PC-3 (cell line): Measurements from ENCODE around the gene BHLHE40. TPM values are rescaled to one million over a fixed set of nuclear protein-coding genes. Genes with fewer than 3 reads are reported as not detected.
A peak's percentile ranks its signal among the peaks of the same experiment; 100 is the strongest.

Source experiments
- ATAC-seq: fragments of 200-7000 bp; cut with Tn5 transposase; 2 replicates; pipeline ENCODE4 v1.9.1; 2020; ENCODE audit warnings: mild to moderate bottlenecking, moderate library complexity
- BruUV-seq: library from RNA; stranded (reverse); fragments of 400-500 nt; replicated peaks from 2 replicates; lab custom pipeline; 2021; lab: Mats Ljungman, UMichigan
- CTCF ChIA-PET: fragments of 300-600 bp; sonication (Branson Sonifier 250); formaldehyde crosslinking; loops from one replicate; lab custom pipeline; 2022; ENCODE audit warnings: antibody characterized with exemption; lab: Charles Lee
- POLR2A ChIA-PET: fragments of 300-600 bp; sonication (Branson Sonifier 250); formaldehyde crosslinking; loops from one replicate; lab custom pipeline; 2022; ENCODE audit warnings: antibody characterized with exemption; ENCODE audit not compliant: unreplicated experiment; lab: Charles Lee
- DNase-seq: peaks from one replicate; pipeline ENCODE4 v3.0.0-alpha.2; 2015
- H2AFZ ChIP-seq: fragments of 300-600 bp; sonication (generic); 2 replicates; pipeline ENCODE4 v1.6.0; 2016; ENCODE audit warnings: antibody characterized with exemption, low read length
- H3F3A ChIP-seq: fragments of 300-600 bp; sonication (generic); one replicate; pipeline ENCODE4 v1.6.0; 2017; ENCODE audit warnings: antibody characterized with exemption, low read length, control low read depth, mild to moderate bottlenecking; ENCODE audit not compliant: unreplicated experiment
- H3K27ac ChIP-seq: fragments of 300-600 bp; sonication (generic); 2 replicates; pipeline ENCODE4 v1.5.1; 2016; ENCODE audit warnings: mild to moderate bottlenecking, low read length
- H3K27me3 ChIP-seq: fragments of 300-600 bp; sonication (generic); 2 replicates; pipeline ENCODE4 v1.6.1; 2016; ENCODE audit warnings: low read length, mixed read lengths
- H3K36me3 ChIP-seq: fragments of 300-600 bp; sonication (generic); 2 replicates; pipeline ENCODE4 v1.6.1; 2016; ENCODE audit warnings: low read depth, mixed run types, low read length, mixed read lengths
- H3K4me1 ChIP-seq: fragments of 300-600 bp; sonication (generic); 2 replicates; pipeline ENCODE4 v1.5.1; 2016; ENCODE audit warnings: low read length; ENCODE audit not compliant: insufficient read depth
- H3K4me2 ChIP-seq: fragments of 300-600 bp; sonication (generic); 2 replicates; pipeline ENCODE4 v1.6.0; 2016; ENCODE audit warnings: low read length
- H3K4me3 ChIP-seq: fragments of 300-600 bp; sonication (generic); 2 replicates; pipeline ENCODE4 v1.5.1; 2016; ENCODE audit warnings: mild to moderate bottlenecking, low read length, mixed read lengths
- H3K79me2 ChIP-seq: fragments of 300-600 bp; sonication (generic); 2 replicates; pipeline ENCODE4 v1.6.1; 2017; ENCODE audit warnings: low read length, mixed read lengths
- H3K9ac ChIP-seq: fragments of 300-600 bp; sonication (generic); 2 replicates; pipeline ENCODE4 v1.6.0; 2016; ENCODE audit warnings: mild to moderate bottlenecking, low read length
- H3K9me2 ChIP-seq: fragments of 300-600 bp; sonication (generic); replicated peaks from 2 replicates; pipeline ENCODE4 v1.6.1; 2016; ENCODE audit warnings: mixed run types, low read length, mixed read lengths
- H3K9me3 ChIP-seq: fragments of 300-600 bp; sonication (generic); 2 replicates; pipeline ENCODE4 v1.6.1; 2016; ENCODE audit warnings: low read length, mixed read lengths
- H4K20me1 ChIP-seq: fragments of 300-600 bp; sonication (generic); 2 replicates; pipeline ENCODE4 v1.6.1; 2016; ENCODE audit warnings: low read length, mixed read lengths
- EZH2 ChIP-seq: fragments of 300-600 bp; sonication (generic); IDR thresholded peaks from one replicate; pipeline ENCODE4 v1.6.1; 2017; ENCODE audit warnings: antibody characterized with exemption, mild to moderate bottlenecking, low read length; ENCODE audit not compliant: unreplicated experiment
- EZH2phosphoT487 ChIP-seq: fragments of 300-600 bp; sonication (generic); IDR thresholded peaks from 2 replicates; pipeline ENCODE4 v1.6.1; 2018; ENCODE audit warnings: mild to moderate bottlenecking, antibody characterized with exemption, low read length, borderline replicate concordance
- intact Hi-C: fragments of 100-400 bp; cut with micrococcal nuclease; formaldehyde crosslinking; loops from 2 replicates; pipeline ENCODE4 v1.9.0; 2023
- total RNA-seq: library from RNA; depleted of rRNA; stranded (reverse); fragments of >200 nt; gene quantifications from 2 replicates; pipeline ENCODE4 v1.2.3, GENCODE V29; 2014
- TF ChIP-seq, protein P1 (sequence below): fragments of 300-600 bp; sonication (generic); conservative IDR thresholded peaks from 2 replicates; pipeline ENCODE4 v1.5.1; 2017; ENCODE audit warnings: antibody characterized with exemption, low read depth, mild to moderate bottlenecking, low read length

BHLHE40 gene
- total RNA-seq, 1 experiment from 2014 or later, result 256 TPM

DNA sequence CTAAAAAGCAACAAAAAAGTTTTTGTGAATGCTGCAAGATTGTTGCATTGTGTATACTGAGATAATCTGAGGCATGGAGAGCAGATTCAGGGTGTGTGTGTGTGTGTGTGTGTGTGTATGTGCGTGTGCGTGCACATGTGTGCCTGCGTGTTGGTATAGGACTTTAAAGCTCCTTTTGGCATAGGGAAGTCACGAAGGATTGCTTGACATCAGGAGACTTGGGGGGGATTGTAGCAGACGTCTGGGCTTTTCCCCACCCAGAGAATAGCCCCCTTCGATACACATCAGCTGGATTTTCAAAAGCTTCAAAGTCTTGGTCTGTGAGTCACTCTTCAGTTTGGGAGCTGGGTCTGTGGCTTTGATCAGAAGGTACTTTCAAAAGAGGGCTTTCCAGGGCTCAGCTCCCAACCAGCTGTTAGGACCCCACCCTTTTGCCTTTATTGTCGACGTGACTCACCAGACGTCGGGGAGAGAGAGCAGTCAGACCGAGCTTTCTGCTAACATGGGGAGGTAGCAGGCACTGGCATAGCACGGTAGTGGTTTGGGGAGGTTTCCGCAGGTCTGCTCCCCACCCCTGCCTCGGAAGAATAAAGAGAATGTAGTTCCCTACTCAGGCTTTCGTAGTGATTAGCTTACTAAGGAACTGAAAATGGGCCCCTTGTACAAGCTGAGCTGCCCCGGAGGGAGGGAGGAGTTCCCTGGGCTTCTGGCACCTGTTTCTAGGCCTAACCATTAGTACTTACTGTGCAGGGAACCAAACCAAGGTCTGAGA is 4.7 kb downstream of the BHLHE40 start:
- Histone ChIP-seq H2AFZ (no peak overlapping the region), H3K27me3 (no peaks in the 10 kb centered on the region), H3K4me1 (peaks cover 57% of the 10 kb centered on the region), H3K36me3 (peaks cover 41% of the 10 kb centered on the region), H3K9ac (peak overlapping the region; percentile 98), H3K9me2 (no peaks in the 10 kb centered on the region), H3K4me2 (peak overlapping the region; percentile 88), H3F3A (peaks cover 11% of the 10 kb centered on the region), H4K20me1 (peaks cover 46% of the 10 kb centered on the region), H3K27ac (peak overlapping the region; percentile 90), H3K9me3 (no peaks in the 10 kb centered on the region), H3K4me3 (peak overlapping the region; percentile 98), H3K79me2 (peaks cover 54% of the 10 kb centered on the region)
- CTCF ChIA-PET, result interaction anchor here (0.5 to 2.1 kb wide), 7 partner anchors 34 to 272 kb away, joined by 3 to 11 read pairs (median 3); no protein-coding TSS in a partner anchor
- intact Hi-C loops, result loop anchor here (10.0 kb wide), 1 partner anchor 569 kb away; no protein-coding TSS in a partner anchor
- peak; percentile 87 for DNase-seq
- POLR2A ChIA-PET, result interaction anchor here (0.6 to 5.3 kb wide), 7 partner anchors 10 to 517 kb away, joined by 3 to 79 read pairs (median 7); partner anchors contain the start of gene SUMF1
- peak; percentile 0 for ATAC-seq
- TF ChIP-seq EZH2phosphoT487 (no peak), EZH2 (no peak)
- TF ChIP-seq, protein P1, sequence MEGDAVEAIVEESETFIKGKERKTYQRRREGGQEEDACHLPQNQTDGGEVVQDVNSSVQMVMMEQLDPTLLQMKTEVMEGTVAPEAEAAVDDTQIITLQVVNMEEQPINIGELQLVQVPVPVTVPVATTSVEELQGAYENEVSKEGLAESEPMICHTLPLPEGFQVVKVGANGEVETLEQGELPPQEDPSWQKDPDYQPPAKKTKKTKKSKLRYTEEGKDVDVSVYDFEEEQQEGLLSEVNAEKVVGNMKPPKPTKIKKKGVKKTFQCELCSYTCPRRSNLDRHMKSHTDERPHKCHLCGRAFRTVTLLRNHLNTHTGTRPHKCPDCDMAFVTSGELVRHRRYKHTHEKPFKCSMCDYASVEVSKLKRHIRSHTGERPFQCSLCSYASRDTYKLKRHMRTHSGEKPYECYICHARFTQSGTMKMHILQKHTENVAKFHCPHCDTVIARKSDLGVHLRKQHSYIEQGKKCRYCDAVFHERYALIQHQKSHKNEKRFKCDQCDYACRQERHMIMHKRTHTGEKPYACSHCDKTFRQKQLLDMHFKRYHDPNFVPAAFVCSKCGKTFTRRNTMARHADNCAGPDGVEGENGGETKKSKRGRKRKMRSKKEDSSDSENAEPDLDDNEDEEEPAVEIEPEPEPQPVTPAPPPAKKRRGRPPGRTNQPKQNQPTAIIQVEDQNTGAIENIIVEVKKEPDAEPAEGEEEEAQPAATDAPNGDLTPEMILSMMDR, result no peak
- TSS peak; percentile 1 for BruUV-seq

DNA sequence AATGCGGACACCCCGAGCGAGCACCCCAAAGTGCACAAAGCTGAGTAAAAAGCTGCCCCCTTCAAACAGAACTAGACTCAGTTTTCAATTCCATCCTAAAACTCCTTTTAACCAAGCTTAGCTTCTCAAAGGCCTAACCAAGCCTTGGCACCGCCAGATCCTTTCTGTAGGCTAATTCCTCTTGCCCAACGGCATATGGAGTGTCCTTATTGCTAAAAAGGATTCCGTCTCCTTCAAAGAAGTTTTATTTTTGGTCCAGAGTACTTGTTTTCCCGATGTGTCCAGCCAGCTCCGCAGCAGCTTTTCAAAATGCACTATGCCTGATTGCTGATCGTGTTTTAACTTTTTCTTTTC is 5.3 kb downstream of the BHLHE40 start:
- intact Hi-C loops, result loop anchor here (10.0 kb wide), 1 partner anchor 570 kb away; no protein-coding TSS in a partner anchor
- H3K79me2 ChIP-seq, result peaks cover 52% of the 10 kb centered on the region

More for the DNA sequence above, 5.3 kb downstream of the BHLHE40 start:
- Histone ChIP-seq H3K27ac (peak overlapping the region; percentile 90), H3K4me2 (peak overlapping the region; percentile 88), H3K9me2 (no peaks in the 10 kb centered on the region), H2AFZ (no peak overlapping the region), H3K9me3 (no peaks in the 10 kb centered on the region), H4K20me1 (peaks cover 45% of the 10 kb centered on the region), H3K9ac (peak overlapping the region; percentile 98), H3K4me1 (peaks cover 62% of the 10 kb centered on the region), H3K36me3 (peaks cover 41% of the 10 kb centered on the region), H3K4me3 (peak overlapping the region; percentile 98), H3F3A (peaks cover 11% of the 10 kb centered on the region), H3K27me3 (no peaks in the 10 kb centered on the region)
- CTCF ChIA-PET, result interaction anchor here (0.5 to 2.1 kb wide), 7 partner anchors 33 to 273 kb away, joined by 3 to 12 read pairs (median 7); no protein-coding TSS in a partner anchor
- DNase-seq (no peak), ATAC-seq (no peak)
- BruUV-seq, result no TSS peak
- TF ChIP-seq, protein P1, result no peak
- TF ChIP-seq EZH2 (no peak), EZH2phosphoT487 (no peak)
- POLR2A ChIA-PET, result interaction anchor here (0.6 to 5.3 kb wide), 5 partner anchors 9 to 518 kb away, joined by 3 to 79 read pairs (median 7); partner anchors contain the start of gene SUMF1
